IMR-90 (cell line): ENCODE results near the gene NLRC3. TPM values are rescaled to one million over a fixed set of nuclear protein-coding genes. Genes with fewer than 3 reads are reported as not detected.

Source experiments
- ATAC-seq: fragments of 200-7000 bp; cut with Tn5 transposase; 2 replicates; pipeline ENCODE4 v1.9.1; 2020; ENCODE audit warnings: low read depth, mild to moderate bottlenecking, moderate library complexity
- BruUV-seq: library from RNA; stranded (reverse); fragments of 400-500 nt; replicated peaks from 2 replicates; lab custom pipeline; 2021; lab: Mats Ljungman, UMichigan
- CTCF ChIA-PET: fragments of 300-600 bp; formaldehyde crosslinking; extraction: SDS; loops from one replicate; lab custom pipeline; 2021; ENCODE audit warnings: antibody characterized with exemption; lab: Yijun Ruan, JAX
- POLR2A ChIA-PET: fragments of 300-600 bp; sonication (Branson Sonifier 250); formaldehyde crosslinking; loops from one replicate; lab custom pipeline; 2022; ENCODE audit warnings: antibody characterized with exemption; ENCODE audit not compliant: unreplicated experiment; lab: Charles Lee
- DNase-seq: peaks from one replicate; pipeline ENCODE4 v3.0.0; 2013
- H2AFZ ChIP-seq: replicated peaks from 2 replicates; pipeline ENCODE3; 2013; ENCODE audit warnings: low read length, mild to moderate bottlenecking; ENCODE audit not compliant: poor library complexity
- H2AK5ac ChIP-seq: 2 replicates; pipeline ENCODE4 v1.6.1; 2013; ENCODE audit warnings: low read depth, low read length, inconsistent platforms
- H2AK9ac ChIP-seq: replicated peaks from 2 replicates; pipeline ENCODE3; 2013; ENCODE audit warnings: mild to moderate bottlenecking, low read depth, low read length, moderate library complexity; ENCODE audit not compliant: poor library complexity
- H2BK120ac ChIP-seq: 2 replicates; pipeline ENCODE4 v1.6.1; 2013; ENCODE audit warnings: low read depth, low read length, inconsistent platforms
- H2BK15ac ChIP-seq: 3 replicates; pipeline ENCODE4 v1.6.1; 2013; ENCODE audit warnings: low read depth, low read length, inconsistent platforms
- H2BK20ac ChIP-seq: 2 replicates; pipeline ENCODE4 v1.6.1; 2013; ENCODE audit warnings: low read depth, mild to moderate bottlenecking, inconsistent platforms, low read length, moderate library complexity
- H2BK5ac ChIP-seq: 2 replicates; pipeline ENCODE4 v1.6.1; 2013; ENCODE audit warnings: mild to moderate bottlenecking, low read depth, low read length, inconsistent platforms; ENCODE audit not compliant: poor library complexity, severe bottlenecking
- H3K14ac ChIP-seq: replicated peaks from 2 replicates; pipeline ENCODE4 v1.6.1; 2013; ENCODE audit warnings: low read depth, low read length, inconsistent platforms
- H3K18ac ChIP-seq: 2 replicates; pipeline ENCODE4 v1.6.1; 2013; ENCODE audit warnings: low read depth, low read length, control low read depth
- H3K23ac ChIP-seq: 2 replicates; pipeline ENCODE4 v1.6.1; 2013; ENCODE audit warnings: low read depth, low read length, inconsistent platforms
- H3K27ac ChIP-seq: 2 replicates; pipeline ENCODE4 v1.5.1; 2013; ENCODE audit warnings: mild to moderate bottlenecking, control low read depth, low read length; ENCODE audit not compliant: insufficient read depth
- H3K27me3 ChIP-seq: 2 replicates; pipeline ENCODE4 v1.6.1; 2013; ENCODE audit warnings: low read length; ENCODE audit not compliant: control insufficient read depth, insufficient read depth
- H3K36me3 ChIP-seq: 2 replicates; pipeline ENCODE4 v1.6.1; 2013; ENCODE audit warnings: low read length, mixed read lengths; ENCODE audit not compliant: control insufficient read depth, insufficient read depth
- H3K4ac ChIP-seq: 2 replicates; pipeline ENCODE4 v1.6.1; 2013; ENCODE audit warnings: low read depth, low read length, inconsistent platforms
- H3K4me1 ChIP-seq: 2 replicates; pipeline ENCODE4 v1.6.1; 2013; ENCODE audit warnings: low read length, mixed read lengths; ENCODE audit not compliant: control insufficient read depth, insufficient read depth
- H3K4me2 ChIP-seq: 2 replicates; pipeline ENCODE4 v1.6.1; 2013; ENCODE audit warnings: low read depth, mild to moderate bottlenecking, control low read depth, low read length, moderate library complexity
- H3K4me3 ChIP-seq: 2 replicates; pipeline ENCODE4 v1.5.1; 2013; ENCODE audit warnings: low read depth, mild to moderate bottlenecking, control low read depth, low read length, moderate library complexity; ENCODE audit not compliant: insufficient read depth
- H3K56ac ChIP-seq: 2 replicates; pipeline ENCODE4 v1.6.1; 2013; ENCODE audit warnings: low read length, inconsistent platforms; ENCODE audit not compliant: insufficient read depth; ENCODE audit errors: extremely low read depth
- H3K79me1 ChIP-seq, 2 experiments: 2 replicates each; pipeline ENCODE4 v1.6.1; 2013; ENCODE audit warnings: low read length in 2 of 2, inconsistent platforms in 1 of 2, low read depth in 1 of 2
- H3K9ac ChIP-seq: 2 replicates; pipeline ENCODE4 v1.6.1; 2013; ENCODE audit warnings: low read depth, low read length, control low read depth
- H3K9me1 ChIP-seq: 2 replicates; pipeline ENCODE4 v1.6.1; 2013; ENCODE audit warnings: low read length, inconsistent platforms; ENCODE audit not compliant: insufficient read depth
- H3K9me3 ChIP-seq: 2 replicates; pipeline ENCODE4 v1.6.1; 2013; ENCODE audit warnings: low read length; ENCODE audit not compliant: control insufficient read depth, insufficient read depth
- H4K20me1 ChIP-seq: 2 replicates; pipeline ENCODE4 v1.6.1; 2013; ENCODE audit warnings: low read length, inconsistent platforms; ENCODE audit not compliant: insufficient read depth
- H4K5ac ChIP-seq: 2 replicates; pipeline ENCODE4 v1.6.1; 2013; ENCODE audit warnings: mild to moderate bottlenecking, low read depth, low read length, control low read depth
- H4K8ac ChIP-seq, 2 experiments: 2 replicates each; pipeline ENCODE4 v1.6.1; 2013; ENCODE audit warnings: low read depth in 2 of 2, low read length in 2 of 2, control low read depth in 1 of 2, inconsistent platforms in 1 of 2
- H4K91ac ChIP-seq: 2 replicates; pipeline ENCODE4 v1.6.1; 2013; ENCODE audit warnings: low read depth, low read length, inconsistent platforms; ENCODE audit not compliant: insufficient read depth
- FOS ChIP-seq: fragments of 150-350 bp; IDR thresholded peaks from 2 replicates; pipeline ENCODE4 v1.6.1; 2016; ENCODE audit warnings: low read depth, low read length
- NFE2L2 ChIP-seq: fragments of 150-350 bp; IDR thresholded peaks from 2 replicates; pipeline ENCODE4 v1.6.1; 2016; ENCODE audit warnings: low read depth, mild to moderate bottlenecking, low read length
- POLR2A ChIP-seq: IDR thresholded peaks from 2 replicates; pipeline ENCODE4 v1.6.1; 2012; ENCODE audit warnings: mild to moderate bottlenecking, low read depth, low read length
- RAD21 ChIP-seq: IDR thresholded peaks from 2 replicates; pipeline ENCODE4 v1.6.1; 2012; ENCODE audit warnings: low read length, improper control_type of control experiment
- WGBS, 2 experiments: methylation state at CpG; one replicate each; pipeline versions ENCODE4 v1.1.5 to v1.1.7; 2013; ENCODE audit warnings: missing lambda C conversion rate in 2 of 2; ENCODE audit not compliant: insufficient read length in 1 of 2; ENCODE audit errors: extremely low coverage in 2 of 2; 5-methylcytosine and 5-hydroxymethylcytosine counted together
- dilution Hi-C: fragments of 300-500 bp; cut with HindIII; formaldehyde crosslinking; loops from one replicate; pipeline ENCODE4 v1.14.3; 2018; ENCODE audit warnings: low sequenced_read_pairs; ENCODE audit not compliant: unreplicated experiment
- in situ Hi-C: fragments of 300-500 bp; cut with MboI; formaldehyde crosslinking; loops from 3 replicates; pipeline ENCODE4 v1.14.3; 2019; ENCODE audit warnings: low sequenced_read_pairs, inconsistent platforms, mixed read lengths
- intact Hi-C: fragments of 100-400 bp; cut with micrococcal nuclease; formaldehyde crosslinking; loops from 2 replicates; pipeline ENCODE4 v1.10.0; 2022
- polyA plus RNA-seq, 3 experiments: library from polyadenylated mRNA; depleted of rRNA; stranded (reverse); fragments of >200 nt; gene quantifications; 2 replicates each; pipeline ENCODE4 v1.2.3, GENCODE V29; 2012; ENCODE audit warnings: low replicate concordance in 1 of 3
- total RNA-seq: library from RNA; depleted of rRNA; stranded (reverse); fragments of >200 nt; gene quantifications from 2 replicates; pipeline ENCODE4 v1.2.3, GENCODE V29; 2012

Gene NLRC3
- total and polyA plus RNA-seq, 2 of the 4 experiments (the other 2 are of a cell fraction): not detected

GRCh38 chr16:3554351-3554928 is 22.8 kb downstream of the NLRC3 start:
- H3K4me3 ChIP-seq: no peak overlapping the region
- TF ChIP-seq FOS (no peak), POLR2A (no peak), NFE2L2 (no peak), RAD21 (no peak)
- no peak overlapping the region for H2AFZ ChIP-seq
- no peaks in the 10 kb centered on the region for H3K9me3 ChIP-seq
- H2BK5ac ChIP-seq: no peak overlapping the region
- H3K9ac ChIP-seq: no peak overlapping the region
- H3K14ac ChIP-seq: no peak overlapping the region
- H4K8ac ChIP-seq: no peak overlapping the region
- no peak overlapping the region for H3K56ac ChIP-seq
- dilution Hi-C loops (no loop called here), intact Hi-C loops (no loop called here), in situ Hi-C loops (no loop called here)
- H3K18ac ChIP-seq: no peak overlapping the region
- no peak overlapping the region for H4K91ac ChIP-seq
- H4K20me1 ChIP-seq: no peaks in the 10 kb centered on the region
- H3K4me2 ChIP-seq: no peak overlapping the region
- BruUV-seq: no TSS peak
- peaks cover 4% of the 10 kb centered on the region; the same call in 1 of the 2 replicates for H3K4me1 ChIP-seq
- 90% methylated on average over 4 of the region's 7 CpGs; no CpG with 5 or more reads in 1 of the 2 experiments for WGBS, 2 experiments
- H2BK15ac ChIP-seq: no peak overlapping the region
- H3K27me3 ChIP-seq: peaks cover 5% of the 10 kb centered on the region
- H2BK120ac ChIP-seq: no peak overlapping the region
- DNase-seq (no peak), ATAC-seq (no peak)
- no peak overlapping the region for H3K23ac ChIP-seq
- H3K9me1 ChIP-seq: no peaks in the 10 kb centered on the region
- H2BK20ac ChIP-seq: no peak overlapping the region
- CTCF ChIA-PET: no interaction called here
- no peaks in the 10 kb centered on the region for H3K36me3 ChIP-seq
- H3K79me1 ChIP-seq: no peaks in the 10 kb centered on the region
- POLR2A ChIA-PET: no interaction called here
- no peak overlapping the region for H4K5ac ChIP-seq
- H3K27ac ChIP-seq: no peak overlapping the region
- H2AK5ac ChIP-seq: no peak overlapping the region
- no peak overlapping the region for H3K4ac ChIP-seq
- H2AK9ac ChIP-seq: no peak overlapping the region
